ENCODE data around the gene RECQL5.

The RECQL5 gene

DNA sequence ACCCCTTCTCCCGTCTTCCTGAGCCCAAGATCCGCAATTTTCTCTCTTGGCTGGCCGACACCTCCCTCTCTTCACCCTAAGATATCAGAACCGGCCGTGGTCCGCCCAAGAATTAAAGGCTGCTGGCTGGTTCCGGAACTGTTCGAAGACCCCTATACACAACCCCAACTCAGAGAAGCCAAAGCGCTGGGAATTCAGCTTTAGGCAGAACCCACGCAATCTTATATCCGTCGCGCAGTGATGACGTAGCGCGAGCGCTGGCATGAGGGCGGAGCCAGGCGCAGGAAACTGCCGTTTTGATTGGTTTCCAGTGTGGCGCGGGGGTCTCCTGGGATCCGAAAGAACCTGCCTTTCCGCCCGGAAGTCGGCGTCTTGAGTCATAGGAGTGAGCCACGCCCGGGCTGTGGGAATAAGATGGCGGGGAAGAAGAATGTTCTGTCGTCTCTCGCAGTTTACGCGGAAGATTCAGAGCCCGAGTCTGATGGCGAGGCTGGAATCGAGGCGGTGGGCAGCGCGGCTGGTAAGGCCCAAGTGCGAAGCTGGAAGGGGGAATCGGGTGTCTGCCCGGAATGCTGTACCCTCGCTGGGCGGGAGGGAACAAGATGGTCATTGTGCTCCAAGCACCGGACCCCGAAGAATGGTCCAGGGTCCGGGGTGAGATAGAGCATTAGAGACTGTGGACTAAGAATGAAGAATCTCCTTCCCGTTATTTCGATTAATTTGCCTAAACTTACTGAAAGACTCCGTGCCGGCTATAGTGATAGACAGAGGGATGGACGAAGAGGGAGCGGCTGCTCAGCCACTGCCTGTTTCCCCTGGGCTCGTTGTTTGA lies at the start of gene RECQL5, which contains the start of gene SAP30BP:
RECQL5 (minus strand) TSS at position 196 of the 832 bp plus-strand sequence. CDS start 597 bp downstream, outside the sequence.
SAP30BP (plus strand) TSS at position 380 of the 832 bp plus-strand sequence; CDS start at position 415, 35 bp downstream.
- TF ChIP-seq, protein P1, sequence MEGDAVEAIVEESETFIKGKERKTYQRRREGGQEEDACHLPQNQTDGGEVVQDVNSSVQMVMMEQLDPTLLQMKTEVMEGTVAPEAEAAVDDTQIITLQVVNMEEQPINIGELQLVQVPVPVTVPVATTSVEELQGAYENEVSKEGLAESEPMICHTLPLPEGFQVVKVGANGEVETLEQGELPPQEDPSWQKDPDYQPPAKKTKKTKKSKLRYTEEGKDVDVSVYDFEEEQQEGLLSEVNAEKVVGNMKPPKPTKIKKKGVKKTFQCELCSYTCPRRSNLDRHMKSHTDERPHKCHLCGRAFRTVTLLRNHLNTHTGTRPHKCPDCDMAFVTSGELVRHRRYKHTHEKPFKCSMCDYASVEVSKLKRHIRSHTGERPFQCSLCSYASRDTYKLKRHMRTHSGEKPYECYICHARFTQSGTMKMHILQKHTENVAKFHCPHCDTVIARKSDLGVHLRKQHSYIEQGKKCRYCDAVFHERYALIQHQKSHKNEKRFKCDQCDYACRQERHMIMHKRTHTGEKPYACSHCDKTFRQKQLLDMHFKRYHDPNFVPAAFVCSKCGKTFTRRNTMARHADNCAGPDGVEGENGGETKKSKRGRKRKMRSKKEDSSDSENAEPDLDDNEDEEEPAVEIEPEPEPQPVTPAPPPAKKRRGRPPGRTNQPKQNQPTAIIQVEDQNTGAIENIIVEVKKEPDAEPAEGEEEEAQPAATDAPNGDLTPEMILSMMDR (IDR thresholded peaks at IDR 0.05; ENCODE audit: low read depth, low read length, missing control alignments) = no peak
- H3K4me3 ChIP-seq (replicated peaks; ENCODE audit: low read depth, low read length) = peak within 1 kb of the TSS; percentile 84

DNA sequence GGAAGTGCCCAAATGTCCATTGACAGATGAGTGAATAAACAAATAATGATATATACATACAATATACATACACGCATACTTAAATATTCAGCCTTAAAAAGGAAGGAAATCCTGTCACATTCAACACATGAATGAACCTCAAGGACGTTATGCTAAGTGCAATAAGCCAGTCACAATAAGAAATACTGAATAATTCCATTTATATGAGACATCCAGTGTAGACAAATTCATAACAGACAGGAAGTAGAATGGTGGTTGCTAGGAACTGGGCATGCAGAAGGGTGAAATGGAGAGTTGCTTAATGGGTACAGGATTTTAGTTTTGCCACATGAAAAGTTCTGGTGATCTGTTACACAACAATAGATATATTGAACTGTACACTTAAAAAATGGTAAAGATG lies 45.5 kb upstream of the RECQL5 start:
- TF ChIP-seq, protein P1 (IDR thresholded peaks at IDR 0.05; ENCODE audit: low read depth, low read length, missing control alignments) = no peak
- H3K4me3 ChIP-seq (replicated peaks; ENCODE audit: low read depth, low read length) = no peak overlapping the region
- no peak for DNase-seq (ENCODE audit: extremely low read depth, low read depth)

More for the DNA sequence above, at the start of gene RECQL5, which contains the start of gene SAP30BP:
- peak; percentile 95 for DNase-seq (ENCODE audit: extremely low read depth, low read depth)

DNA sequence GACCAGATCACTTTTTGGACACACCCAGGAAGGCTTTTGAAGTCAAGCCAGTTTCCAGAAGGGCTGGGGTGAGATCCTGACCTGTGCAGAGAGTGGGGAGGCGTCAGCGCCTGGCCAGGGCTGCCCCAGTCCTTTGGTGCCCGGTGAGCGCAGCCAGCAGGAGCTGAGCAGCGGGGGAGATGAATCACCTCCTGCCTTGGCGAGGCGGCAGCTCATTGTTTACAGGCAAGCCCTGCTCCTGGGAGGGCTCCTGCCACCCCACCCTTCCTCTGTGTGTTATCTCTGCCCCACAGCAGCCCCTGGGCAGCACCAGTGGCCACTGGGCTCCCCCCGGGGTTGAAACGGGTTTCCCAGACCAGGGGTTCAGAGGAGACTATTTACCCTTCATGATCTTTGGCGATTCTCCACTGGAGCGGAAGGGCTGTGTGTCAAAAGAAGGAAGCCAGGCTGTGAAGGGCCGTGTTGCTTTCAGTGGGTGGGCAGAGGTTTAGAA lies 40.2 kb upstream of the RECQL5 start:
- no peak overlapping the region for H3K4me3 ChIP-seq (replicated peaks; ENCODE audit: low read depth, low read length)
- DNase-seq (ENCODE audit: extremely low read depth, low read depth) = no peak
- TF ChIP-seq, protein P1 (IDR thresholded peaks at IDR 0.05; ENCODE audit: low read depth, low read length, missing control alignments) = no peak

DNA sequence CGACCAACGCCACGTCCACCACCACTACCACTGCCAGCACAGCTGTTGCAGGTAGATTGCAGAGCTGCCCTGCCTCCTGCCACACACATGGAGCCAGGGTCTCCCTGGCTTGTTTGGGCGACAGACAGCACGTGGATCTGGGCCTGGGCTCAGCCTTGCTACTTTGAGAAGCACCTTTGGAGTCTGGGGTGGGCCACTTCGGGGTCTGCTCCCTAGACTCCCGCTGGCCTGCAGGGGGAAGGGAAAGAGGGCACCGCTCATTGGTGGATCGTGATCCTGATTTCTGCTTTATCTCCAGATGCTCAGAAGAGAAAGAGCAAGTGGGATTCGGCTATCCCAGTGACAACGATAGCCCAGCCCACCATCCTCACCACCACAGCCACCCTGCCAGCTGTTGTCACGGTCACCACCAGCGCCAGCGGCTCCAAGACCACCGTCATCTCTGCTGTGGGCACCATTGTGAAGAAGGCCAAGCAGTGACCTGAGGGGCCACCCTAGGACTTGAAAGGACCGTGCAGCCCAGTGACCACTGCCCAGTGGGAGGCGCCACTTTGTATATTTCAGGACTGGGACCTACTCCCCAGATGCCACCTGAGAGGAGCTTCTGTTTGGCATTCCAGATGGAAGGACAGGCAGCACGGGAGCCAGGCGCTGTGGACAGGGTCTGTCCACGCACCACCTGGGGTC lies 39.2 kb upstream of the RECQL5 start:
- DNase-seq (ENCODE audit: extremely low read depth, low read depth) = no peak

DNA sequence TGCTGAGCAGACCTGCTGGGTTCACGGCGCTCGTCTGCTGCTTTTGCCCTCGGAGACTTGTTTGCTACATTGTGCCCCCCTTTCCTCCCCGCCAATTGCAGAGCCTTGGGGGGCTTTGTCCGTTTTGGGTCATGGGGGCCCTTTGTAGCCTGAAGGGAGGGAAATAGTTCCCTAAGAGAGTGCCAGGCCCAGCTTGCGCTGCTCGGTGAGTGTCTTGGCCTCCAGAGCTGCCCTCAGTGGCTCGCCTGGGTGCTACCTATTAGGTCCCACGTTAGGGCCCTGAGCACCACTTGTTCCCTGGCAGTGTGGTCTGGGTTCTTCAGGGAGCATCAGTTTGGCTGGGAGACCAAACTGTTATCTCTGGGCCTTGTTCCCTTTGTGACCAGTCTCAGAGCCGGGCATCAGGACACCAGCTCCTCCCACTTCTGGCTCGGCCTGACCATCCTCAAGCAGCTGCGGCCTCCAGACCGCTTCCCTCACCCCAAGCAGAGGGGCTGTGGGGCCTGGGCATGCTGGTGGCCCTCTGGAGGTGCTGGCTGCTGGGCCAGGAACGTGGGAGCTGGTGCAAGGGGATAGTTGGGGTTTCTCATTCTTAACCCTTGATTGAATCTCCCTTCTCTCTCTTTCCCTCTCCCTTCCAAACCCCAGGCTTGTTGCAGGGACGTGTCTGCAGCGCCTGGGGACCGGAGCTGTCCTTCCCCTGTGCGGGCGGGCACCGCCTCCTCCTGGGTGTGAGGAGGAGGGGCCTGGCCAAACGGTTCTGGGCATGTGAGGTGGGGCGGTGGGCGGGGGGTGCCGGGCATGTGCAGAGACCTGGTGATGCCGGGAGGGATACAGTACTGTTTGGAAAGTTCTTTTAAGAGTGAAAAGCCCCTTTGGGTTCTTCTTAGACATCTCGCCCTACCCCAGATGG lies 38.3 kb upstream of the RECQL5 start:
- no peak overlapping the region for H3K4me3 ChIP-seq (replicated peaks; ENCODE audit: low read depth, low read length)
- DNase-seq (ENCODE audit: extremely low read depth, low read depth) = no peak
- TF ChIP-seq, protein P1 (IDR thresholded peaks at IDR 0.05; ENCODE audit: low read depth, low read length, missing control alignments) = no peak

More for the DNA sequence above, 39.2 kb upstream of the RECQL5 start:
- H3K4me3 ChIP-seq (replicated peaks; ENCODE audit: low read depth, low read length) = no peak overlapping the region
- TF ChIP-seq, protein P1 (IDR thresholded peaks at IDR 0.05; ENCODE audit: low read depth, low read length, missing control alignments) = no peak

DNA sequence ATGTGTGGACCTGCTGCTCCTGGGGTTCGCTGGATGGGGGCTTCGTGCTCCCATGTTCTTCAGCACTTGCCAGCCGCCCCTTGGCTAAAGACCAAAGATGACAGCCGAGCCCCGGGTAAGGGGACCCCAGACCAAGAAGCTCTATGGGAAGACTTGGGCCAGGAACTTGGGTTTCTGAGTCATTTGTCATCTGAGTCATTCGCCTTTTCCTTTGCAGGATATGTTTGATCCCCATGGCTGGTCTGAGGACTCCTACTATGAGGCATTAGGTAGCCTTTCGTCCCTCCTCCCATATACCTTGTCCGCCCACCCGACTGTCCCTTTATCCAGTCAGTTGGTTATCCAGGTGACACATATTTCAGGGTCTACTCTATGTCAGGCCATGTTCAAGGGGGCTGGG lies 36.6 kb upstream of the RECQL5 start:
- TF ChIP-seq, protein P1 (IDR thresholded peaks at IDR 0.05; ENCODE audit: low read depth, low read length, missing control alignments) = no peak
- no peak for DNase-seq (ENCODE audit: extremely low read depth, low read depth)
- no peak overlapping the region for H3K4me3 ChIP-seq (replicated peaks; ENCODE audit: low read depth, low read length)

Measured in HFF-Myc (cell line).